Mesenchymal stem cell (in vitro differentiated cells and primary cell): Measurements from ENCODE around the gene PLXNA1.

ENCODE experiments used
- DNase-seq: peaks from one replicate; pipeline ENCODE4 v3.0.0-alpha.2; 2013
- H2AFZ ChIP-seq: one replicate; pipeline ENCODE4 v1.6.1; 2013; ENCODE audit warnings: low read depth, mild to moderate bottlenecking, control low read depth, inconsistent platforms, low read length, moderate library complexity
- H2AK5ac ChIP-seq: 2 replicates; pipeline ENCODE4 v1.6.1; 2013; ENCODE audit warnings: low read length, moderate library complexity, mild to moderate bottlenecking, inconsistent platforms; ENCODE audit not compliant: severe bottlenecking
- H2BK120ac ChIP-seq: one replicate; pipeline ENCODE4 v1.6.1; 2013; ENCODE audit warnings: low read depth, mild to moderate bottlenecking, inconsistent platforms, low read length, moderate library complexity
- H2BK12ac ChIP-seq, 2 experiments: one replicate each; pipeline ENCODE4 v1.6.1; 2013; ENCODE audit warnings: inconsistent platforms in 2 of 2, low read length in 2 of 2, mild to moderate bottlenecking in 2 of 2, moderate library complexity in 2 of 2, control low read depth in 1 of 2
- H2BK15ac ChIP-seq: one replicate; pipeline ENCODE4 v1.6.1; 2013; ENCODE audit warnings: mild to moderate bottlenecking, low read depth, inconsistent platforms; ENCODE audit not compliant: poor library complexity, severe bottlenecking
- H2BK5ac ChIP-seq: 2 replicates; pipeline ENCODE4 v1.6.1; 2013; ENCODE audit warnings: low read depth, mild to moderate bottlenecking, low read length, control low read depth, inconsistent platforms; ENCODE audit not compliant: poor library complexity, severe bottlenecking
- H3K14ac ChIP-seq, 2 experiments: one replicate each; pipeline ENCODE4 v1.6.1; 2013; ENCODE audit warnings: inconsistent platforms in 2 of 2, low read length in 2 of 2, control low read depth in 1 of 2, mild to moderate bottlenecking in 1 of 2, moderate library complexity in 1 of 2
- H3K18ac ChIP-seq, 2 experiments: one replicate each; pipeline ENCODE4 v1.6.1; 2013; ENCODE audit warnings: inconsistent platforms in 2 of 2, low read length in 2 of 2, control low read depth in 1 of 2, low read depth in 1 of 2, mild to moderate bottlenecking in 1 of 2
- H3K23ac ChIP-seq, 2 experiments: one replicate each; pipeline ENCODE4 v1.6.1; 2013; ENCODE audit warnings: inconsistent platforms in 2 of 2, low read length in 2 of 2, mild to moderate bottlenecking in 2 of 2, moderate library complexity in 2 of 2, control low read depth in 1 of 2
- H3K27ac ChIP-seq: 2 replicates; pipeline ENCODE4 v1.5.1; 2013; ENCODE audit warnings: mild to moderate bottlenecking, moderate library complexity, low read length, control low read depth, inconsistent platforms; ENCODE audit not compliant: poor library complexity, severe bottlenecking
- H3K27me3 ChIP-seq, 2 experiments: 2 replicates each; pipeline versions ENCODE4 v1.6.1 to v1.7.0; 2013; ENCODE audit warnings: low read length in 2 of 2, mild to moderate bottlenecking in 2 of 2, moderate library complexity in 2 of 2, control low read depth in 1 of 2, inconsistent platforms in 1 of 2; ENCODE audit not compliant: control insufficient read depth in 1 of 2, insufficient read depth in 1 of 2
- H3K36me3 ChIP-seq, 2 experiments: 2 replicates each; pipeline versions ENCODE4 v1.6.1 to v1.7.0; 2013; ENCODE audit warnings: low read length in 2 of 2, control low read depth in 1 of 2, inconsistent platforms in 1 of 2, low read depth in 1 of 2, mild to moderate bottlenecking in 1 of 2; ENCODE audit not compliant: insufficient read depth in 2 of 2, control insufficient read depth in 1 of 2
- H3K4ac ChIP-seq, 2 experiments: one replicate each; pipeline ENCODE4 v1.6.1; 2013; ENCODE audit warnings: inconsistent platforms in 2 of 2, low read length in 2 of 2, mild to moderate bottlenecking in 2 of 2, moderate library complexity in 2 of 2, control low read depth in 1 of 2, low read depth in 1 of 2
- H3K4me1 ChIP-seq: 2 replicates; pipeline ENCODE4 v1.6.1; 2013; ENCODE audit warnings: low read depth, low read length, control low read depth; ENCODE audit not compliant: control insufficient read depth, insufficient read depth
- H3K4me2 ChIP-seq: 2 replicates; pipeline ENCODE4 v1.6.1; 2013; ENCODE audit warnings: low read length, mild to moderate bottlenecking, inconsistent platforms; ENCODE audit not compliant: poor library complexity, severe bottlenecking
- H3K4me3 ChIP-seq, 2 experiments: 2 replicates each; pipeline versions ENCODE4 v1.5.1 to v1.7.0; 2013; ENCODE audit warnings: low read length in 2 of 2, mild to moderate bottlenecking in 2 of 2, control low read depth in 1 of 2, low read depth in 1 of 2; ENCODE audit not compliant: insufficient read depth in 1 of 2
- H3K79me1 ChIP-seq: replicated peaks from 2 replicates; pipeline ENCODE4 v1.6.1; 2013; ENCODE audit warnings: mild to moderate bottlenecking, control low read depth, low read length, inconsistent platforms; ENCODE audit not compliant: poor library complexity, severe bottlenecking
- H3K9ac ChIP-seq: 2 replicates; pipeline ENCODE4 v1.7.0; 2013; ENCODE audit warnings: mild to moderate bottlenecking, low read length, moderate library complexity
- H3K9me3 ChIP-seq: 2 replicates; pipeline ENCODE4 v1.7.0; 2013; ENCODE audit warnings: mild to moderate bottlenecking, low read length; ENCODE audit not compliant: control insufficient read depth
- H4K8ac ChIP-seq: one replicate; pipeline ENCODE4 v1.6.1; 2013; ENCODE audit warnings: inconsistent platforms, mild to moderate bottlenecking, low read length, moderate library complexity
- H4K91ac ChIP-seq: one replicate; pipeline ENCODE4 v1.6.1; 2013; ENCODE audit warnings: mild to moderate bottlenecking, low read length, inconsistent platforms
- WGBS: methylation state at CpG from one replicate; pipeline ENCODE4 v1.1.7; 2013; ENCODE audit warnings: mixed read lengths; 5-methylcytosine and 5-hydroxymethylcytosine counted together

PLXNA1 gene

GRCh38 chr3:126956866-126957650 lies 25.9 kb upstream of the PLXNA1 start:
- Histone ChIP-seq H2BK5ac (no peak overlapping the region), H2AFZ (no peak overlapping the region), H3K23ac (no peak overlapping the region)

GRCh38 chr3:126957776-126958637 lies 24.9 kb upstream of the PLXNA1 start:
- no peak overlapping the region for H3K23ac ChIP-seq
- H3K27ac ChIP-seq, result no peak overlapping the region
- H2BK12ac ChIP-seq, result peak overlapping the region in 1 of 2 experiments; percentile 24
- H2AK5ac ChIP-seq, result no peak overlapping the region
- no peak overlapping the region for H2BK5ac ChIP-seq
- H2BK15ac ChIP-seq, result no peak overlapping the region
- peak overlapping the region in 1 of 2 experiments; percentile 20 for H3K14ac ChIP-seq
- H3K4me2 ChIP-seq, result no peak overlapping the region
- H3K4ac ChIP-seq, result no peak overlapping the region
- H2BK120ac ChIP-seq, result no peak overlapping the region
- peaks cover 18% of the 10 kb centered on the region for H3K4me1 ChIP-seq
- DNase-seq, result no peak
- H3K27me3 ChIP-seq, result no peaks in the 10 kb centered on the region
- H3K18ac ChIP-seq, result no peak overlapping the region
- H3K36me3 ChIP-seq, result peaks cover 0 to 38% of the 10 kb centered on the region in 2 experiments
- peak overlapping the region; percentile 41 for H4K91ac ChIP-seq
- H4K8ac ChIP-seq, result no peak overlapping the region
- no peaks in the 10 kb centered on the region for H3K79me1 ChIP-seq
- H3K9me3 ChIP-seq, result no peaks in the 10 kb centered on the region
- H3K4me3 ChIP-seq, result no peak overlapping the region
- no peak overlapping the region for H2AFZ ChIP-seq
- no peak overlapping the region for H3K9ac ChIP-seq
- WGBS, result 95% methylated on average over 14 of the region's 14 CpGs

More at GRCh38 chr3:126956866-126957650, 25.9 kb upstream of the PLXNA1 start:
- H3K79me1 ChIP-seq, result no peaks in the 10 kb centered on the region
- no peak overlapping the region for H3K14ac ChIP-seq
- H3K4me3 ChIP-seq, result no peak overlapping the region
- H3K27me3 ChIP-seq, result no peaks in the 10 kb centered on the region
- no peak overlapping the region for H2BK120ac ChIP-seq
- 89% methylated on average over 23 of the region's 23 CpGs for WGBS
- no peak overlapping the region for H2BK12ac ChIP-seq
- H3K4me2 ChIP-seq, result no peak overlapping the region
- H2AK5ac ChIP-seq, result no peak overlapping the region
- no peak overlapping the region for H2BK15ac ChIP-seq
- no peaks in the 10 kb centered on the region for H3K9me3 ChIP-seq
- no peak overlapping the region for H3K9ac ChIP-seq
- no peak overlapping the region for H3K18ac ChIP-seq
- DNase-seq, result no peak
- H3K36me3 ChIP-seq, result peaks cover 0 to 38% of the 10 kb centered on the region in 2 experiments
- H3K4ac ChIP-seq, result no peak overlapping the region
- peaks cover 15% of the 10 kb centered on the region for H3K4me1 ChIP-seq
- H4K91ac ChIP-seq, result no peak overlapping the region
- H3K27ac ChIP-seq, result no peak overlapping the region
- H4K8ac ChIP-seq, result no peak overlapping the region

DNA sequence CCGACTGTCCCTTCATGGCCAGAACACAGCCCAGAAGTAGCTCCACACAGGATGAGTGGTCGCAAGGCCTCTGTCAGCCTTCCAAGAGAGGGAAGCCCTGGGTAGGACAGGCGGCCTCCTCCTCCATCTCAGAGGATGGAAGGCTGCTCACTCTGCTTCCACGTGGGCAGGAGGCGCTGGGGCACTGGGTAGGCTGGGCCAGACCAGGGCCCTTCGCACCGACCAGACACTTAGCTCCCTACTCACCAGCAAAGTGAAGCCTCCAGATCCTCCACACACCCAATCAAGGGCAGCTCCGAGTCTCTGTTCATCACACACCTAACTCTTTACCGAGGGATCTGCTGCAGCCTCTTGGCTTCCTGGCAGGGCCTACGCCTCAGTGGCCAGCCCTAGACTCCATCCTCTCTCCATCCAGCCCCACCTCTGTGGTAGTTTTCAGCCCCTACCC lies 24.3 kb upstream of the PLXNA1 start:
- WGBS, result 86% methylated on average over 10 of the region's 10 CpGs
- Histone ChIP-seq H2AK5ac (no peak overlapping the region), H2BK15ac (no peak overlapping the region), H3K27me3 (no peaks in the 10 kb centered on the region), H3K23ac (no peak overlapping the region), H2BK5ac (no peak overlapping the region), H4K91ac (no peak overlapping the region), H2BK120ac (no peak overlapping the region), H3K27ac (no peak overlapping the region), H2BK12ac (no peak overlapping the region), H3K9ac (no peak overlapping the region), H3K4me3 (no peak overlapping the region), H4K8ac (no peak overlapping the region), H3K4me1 (peaks cover 18% of the 10 kb centered on the region), H3K36me3 (peaks cover 0 to 33% of the 10 kb centered on the region in 2 experiments), H3K9me3 (no peaks in the 10 kb centered on the region), H2AFZ (no peak overlapping the region), H3K4ac (no peak overlapping the region), H3K18ac (no peak overlapping the region), H3K4me2 (no peak overlapping the region), H3K14ac (peak overlapping the region in 1 of 2 experiments; percentile 20), H3K79me1 (no peaks in the 10 kb centered on the region)
- DNase-seq, result no peak
